ENCODE measurements around the gene ETV6.
"Not testable (repeated sequence)": the region's sequence is repeated elsewhere in the genome, so short reads cannot be mapped to it uniquely, and the experiment has no call there.

Gene ETV6

DNA sequence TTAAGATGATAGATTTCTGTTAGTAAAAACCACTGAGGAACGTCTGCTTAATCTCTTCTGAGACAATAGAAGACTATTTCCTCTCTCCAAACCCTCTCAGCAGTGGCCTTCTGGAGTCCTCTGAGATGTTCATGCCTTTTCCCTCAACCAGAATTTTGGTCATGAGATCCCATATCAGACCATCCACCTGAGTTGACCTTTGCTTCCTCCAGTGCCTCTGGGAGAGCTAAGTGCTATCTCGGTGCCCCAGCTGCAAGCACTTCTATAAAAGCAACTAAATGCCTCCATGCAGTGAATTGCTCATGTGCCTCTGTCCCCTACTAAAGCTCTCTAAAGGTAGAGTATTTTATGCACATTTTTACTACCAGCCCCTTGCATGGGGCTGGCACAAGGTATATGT is 248.4 kb downstream of the ETV6 start:
- no peak for DNase-seq

DNA sequence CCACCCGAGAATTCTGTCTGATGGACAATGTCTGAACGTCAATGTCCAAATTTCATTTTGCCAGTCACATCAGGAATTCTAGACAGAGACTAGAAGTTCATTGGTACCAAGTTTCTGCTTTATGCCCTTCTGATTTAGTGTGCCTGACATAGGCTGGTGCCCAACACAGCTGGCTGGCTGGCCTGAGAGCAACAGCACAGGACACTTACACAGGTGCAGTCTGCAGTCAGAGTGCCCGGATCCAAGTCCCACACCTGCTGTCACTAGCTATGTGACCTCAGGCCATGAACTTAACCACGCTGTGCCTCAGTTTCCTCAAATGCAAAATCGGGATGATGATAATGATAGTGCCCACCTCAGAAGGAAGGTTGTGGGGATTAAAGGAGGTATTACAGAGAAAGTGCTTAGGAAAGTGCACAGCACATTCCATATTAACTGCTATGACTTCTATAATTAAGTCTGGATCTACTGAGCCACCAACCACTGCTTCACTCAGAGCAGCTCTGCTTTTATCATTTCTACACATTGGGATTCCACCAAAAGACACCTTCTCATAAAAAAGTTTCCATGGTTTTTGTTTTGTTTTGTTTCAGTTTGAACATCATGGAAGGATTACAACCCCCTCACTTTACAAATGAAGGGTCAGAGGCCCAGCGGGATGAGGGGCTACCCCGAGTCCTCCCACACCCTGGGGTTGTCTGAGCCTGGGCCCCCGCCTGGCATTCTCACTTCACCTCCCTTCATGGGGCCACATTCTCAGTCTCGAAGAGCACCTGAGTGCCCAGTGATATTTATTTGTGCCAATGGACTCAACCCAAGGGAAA is 252.4 kb downstream of the ETV6 start:
- DNase-seq = no peak

DNA sequence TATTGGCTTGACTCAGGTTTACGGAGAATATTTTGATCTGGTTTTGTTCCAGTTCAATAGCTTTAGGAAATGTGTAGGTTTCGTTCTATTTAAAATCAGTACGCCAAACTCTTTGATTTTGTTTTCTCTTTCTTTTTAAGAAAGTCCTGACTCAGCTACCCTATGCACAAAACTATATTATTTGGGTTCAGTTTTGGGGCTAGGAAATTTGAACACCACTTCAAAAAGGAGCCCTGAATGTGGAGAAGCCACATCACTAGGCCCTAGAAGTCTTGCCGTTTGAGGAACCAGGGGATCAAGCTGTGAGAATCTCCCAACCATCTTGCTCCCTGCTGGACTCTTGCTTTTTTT is 253.0 kb downstream of the ETV6 start:
- DNase-seq = no peak

DNA sequence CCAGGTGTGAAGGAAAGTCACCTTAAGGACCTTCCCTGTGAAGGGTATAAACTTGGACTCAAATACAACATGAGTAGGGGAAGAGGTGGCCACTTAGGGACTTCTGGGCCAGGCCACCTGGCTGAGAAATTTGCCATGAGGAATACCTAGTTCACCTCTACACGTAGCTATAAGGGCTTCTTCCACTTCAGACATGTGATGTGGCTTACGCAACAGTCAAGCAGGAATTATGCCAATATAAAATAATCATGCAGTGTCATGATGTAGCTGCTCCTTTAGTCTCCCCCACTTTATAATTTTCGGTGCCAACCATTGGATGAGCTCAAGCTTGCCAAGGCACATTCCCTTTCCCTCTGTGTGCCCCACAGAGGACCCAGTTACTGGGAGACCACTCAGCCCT is 254.7 kb downstream of the ETV6 start:
- DNase-seq = no peak

DNA sequence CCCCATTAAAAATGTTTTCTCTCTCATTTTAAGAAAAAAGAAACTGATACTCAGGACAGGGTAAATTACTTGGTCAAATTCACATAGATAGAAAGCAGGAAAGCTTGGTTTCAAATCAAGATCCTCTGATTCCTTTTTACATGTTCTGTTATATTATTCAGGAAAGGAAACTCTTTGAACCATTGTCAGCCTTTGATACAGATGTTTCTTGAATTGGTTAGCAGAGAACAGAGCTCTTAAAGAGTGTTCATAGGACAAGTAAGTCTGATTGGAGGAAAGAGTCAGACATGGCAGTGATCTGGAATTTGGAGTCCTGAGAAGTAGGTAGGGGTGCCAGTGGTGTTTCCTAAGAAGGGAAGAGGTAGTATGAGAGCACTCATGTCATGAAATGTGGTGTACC is 256.1 kb downstream of the ETV6 start:
- no peak for DNase-seq

DNA sequence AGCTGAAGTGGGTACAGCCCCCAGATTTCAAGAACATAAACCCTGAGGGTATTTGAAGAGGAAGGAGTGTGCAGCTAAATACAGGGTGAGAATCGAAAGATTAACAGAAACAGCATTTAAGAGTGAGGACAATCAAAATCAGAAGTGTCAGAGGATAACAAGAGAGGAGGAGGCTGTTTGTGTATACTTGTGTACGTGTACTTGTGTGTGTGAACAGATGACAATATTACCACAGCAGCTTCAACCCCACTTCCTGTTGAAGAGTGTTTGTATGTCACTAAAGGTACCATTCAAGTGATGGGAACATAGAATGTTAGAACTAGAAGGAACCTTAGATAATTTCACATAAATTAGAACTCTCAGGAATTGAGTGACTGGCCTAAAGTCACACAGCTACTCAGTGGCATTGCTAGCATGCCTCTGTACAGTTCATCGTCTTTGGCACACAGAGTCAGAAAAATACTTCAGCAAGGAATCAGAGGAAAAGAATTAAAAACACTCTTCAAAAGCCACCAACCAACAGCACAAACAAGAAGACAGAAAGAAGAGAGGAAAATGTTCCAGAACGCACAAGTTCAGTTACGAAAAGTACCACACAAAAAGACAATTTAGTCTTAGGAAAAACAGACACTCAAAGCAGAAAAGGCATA is 256.9 kb downstream of the ETV6 start:
- no peak for DNase-seq

DNA sequence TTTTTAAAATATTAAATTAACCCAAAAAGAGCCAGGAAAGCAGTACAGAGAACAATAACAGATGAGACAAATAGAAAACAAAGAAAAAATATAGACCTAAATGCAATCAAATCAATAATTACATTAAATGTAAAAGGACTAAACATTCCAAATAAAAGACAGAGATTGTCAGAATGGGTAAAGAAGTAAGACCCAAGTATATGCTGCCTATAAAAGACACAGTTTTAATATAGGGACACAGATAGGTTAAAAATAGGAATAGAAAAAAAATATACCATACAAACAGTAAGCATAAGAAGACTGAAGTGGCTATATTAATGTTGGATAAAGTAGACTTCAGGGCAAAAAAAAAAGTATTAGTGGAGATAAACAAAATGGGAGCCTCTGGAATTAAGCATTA is 258.2 kb downstream of the ETV6 start:
- no peak for DNase-seq

DNA sequence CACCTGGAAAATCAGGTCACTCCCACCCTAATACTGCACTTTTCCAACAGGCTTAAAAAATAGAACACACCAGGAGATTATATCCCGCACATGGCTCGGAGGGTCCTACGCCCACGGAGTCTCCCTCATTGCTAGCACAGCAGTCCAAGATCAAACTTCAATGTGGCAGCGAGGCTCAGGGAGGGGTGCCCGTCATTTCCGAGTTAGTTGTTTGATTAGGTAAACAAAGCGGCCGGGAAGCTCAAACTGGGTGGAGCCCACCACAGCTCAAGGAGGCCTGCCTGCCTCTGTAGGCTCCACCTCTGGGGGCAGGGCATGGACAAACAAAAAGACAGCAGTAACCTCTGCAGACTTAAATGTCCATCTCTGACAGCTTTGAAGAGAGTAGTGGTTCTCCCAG is 259.9 kb downstream of the ETV6 start:
- not testable (repeated sequence) for DNase-seq

DNA sequence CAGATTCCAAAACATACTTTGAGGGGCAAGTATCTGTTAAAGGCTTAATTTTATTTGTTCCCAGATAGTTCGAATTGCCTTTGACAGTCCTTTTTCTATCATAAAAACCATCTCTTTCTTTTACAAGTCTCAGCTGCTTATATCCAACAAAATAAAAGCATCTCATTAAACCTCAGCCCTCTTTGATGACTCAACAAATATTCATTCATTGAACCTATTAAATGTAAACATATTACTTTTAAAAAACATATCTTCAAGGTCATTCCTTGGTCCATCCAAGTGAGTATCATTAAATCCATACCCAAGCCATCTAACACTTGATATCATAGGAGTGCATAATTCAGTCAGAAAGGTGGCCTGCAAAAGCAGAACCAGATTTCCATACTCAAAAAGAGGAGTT is 266.6 kb downstream of the ETV6 start:
- DNase-seq = no peak

DNA sequence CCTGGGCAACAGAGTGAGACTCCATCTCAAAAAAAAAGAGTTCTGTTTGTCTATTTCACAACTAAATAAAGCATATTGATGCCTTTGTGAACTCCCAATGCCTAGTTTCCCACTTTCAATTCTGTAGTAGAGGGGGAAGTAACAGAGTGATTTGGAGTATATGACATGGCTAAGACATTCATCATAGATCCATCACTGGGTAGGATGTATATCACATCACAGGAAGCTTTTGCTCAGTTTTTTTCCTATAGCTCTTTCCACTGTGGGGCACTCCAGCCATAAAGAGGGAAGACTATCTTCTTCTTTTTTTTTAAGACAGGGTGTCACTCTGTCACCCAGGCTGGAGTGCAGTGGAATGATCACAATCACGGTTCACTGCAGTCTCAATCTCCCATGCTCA is 267.3 kb downstream of the ETV6 start:
- peak; percentile 67 for DNase-seq

DNA sequence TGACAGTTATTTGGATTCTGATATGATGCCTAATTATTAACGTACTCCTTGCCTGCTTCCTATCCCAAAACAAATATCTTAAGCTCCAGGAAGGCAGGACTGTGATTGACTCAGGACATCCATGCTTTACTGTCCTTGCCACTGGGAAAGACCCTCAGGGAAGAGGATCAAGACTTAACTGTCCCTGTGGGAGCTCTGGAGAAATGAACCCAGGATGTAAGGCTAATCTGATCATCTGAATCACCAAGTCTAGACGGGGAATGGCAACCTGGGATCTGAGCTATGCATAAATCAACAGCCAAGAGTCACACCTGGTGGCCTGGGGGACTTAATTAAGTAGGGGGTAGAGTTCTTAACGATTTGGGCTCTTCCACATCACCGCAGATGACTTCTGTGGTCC is 268.0 kb downstream of the ETV6 start:
- no peak for DNase-seq

DNA sequence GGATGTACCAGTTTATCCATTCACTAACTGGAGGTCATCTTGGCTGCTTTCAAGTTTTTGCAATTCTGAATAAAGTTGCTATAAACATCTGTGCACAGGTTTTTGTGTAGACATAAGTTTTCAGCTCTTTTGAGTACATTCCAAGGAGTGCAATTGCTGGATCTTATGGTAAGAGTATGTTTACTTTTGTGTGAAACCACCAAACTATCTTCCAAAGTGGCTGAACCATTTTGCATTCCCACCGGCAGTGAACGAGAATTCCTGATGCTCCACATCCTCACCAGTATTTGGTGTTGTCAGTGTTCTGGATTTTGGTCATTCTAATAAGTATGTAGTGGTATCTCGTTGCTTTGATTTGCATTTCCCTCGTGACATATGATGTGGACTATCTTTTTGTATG is 270.8 kb downstream of the ETV6 start:
- no peak for DNase-seq

DNA sequence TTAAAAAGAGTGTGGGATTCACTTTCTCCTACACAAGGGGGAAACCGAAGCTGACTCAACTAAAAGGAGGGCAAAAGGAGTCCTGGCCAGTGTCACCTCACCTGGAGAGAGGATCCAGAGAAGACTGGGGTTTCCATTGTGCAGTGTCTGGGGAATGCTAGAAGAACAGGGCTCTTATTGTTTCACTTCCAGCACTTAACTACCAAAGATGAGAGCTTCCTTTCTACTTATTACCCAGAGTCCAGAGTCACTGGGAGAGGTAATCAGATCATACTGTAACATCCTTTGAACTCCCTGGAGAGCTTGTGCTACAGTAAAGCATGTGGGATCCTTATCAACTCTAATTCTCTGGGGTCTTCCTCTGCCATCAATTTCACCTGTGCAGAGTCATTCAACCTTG is 272.9 kb downstream of the ETV6 start:
- no peak for DNase-seq

DNA sequence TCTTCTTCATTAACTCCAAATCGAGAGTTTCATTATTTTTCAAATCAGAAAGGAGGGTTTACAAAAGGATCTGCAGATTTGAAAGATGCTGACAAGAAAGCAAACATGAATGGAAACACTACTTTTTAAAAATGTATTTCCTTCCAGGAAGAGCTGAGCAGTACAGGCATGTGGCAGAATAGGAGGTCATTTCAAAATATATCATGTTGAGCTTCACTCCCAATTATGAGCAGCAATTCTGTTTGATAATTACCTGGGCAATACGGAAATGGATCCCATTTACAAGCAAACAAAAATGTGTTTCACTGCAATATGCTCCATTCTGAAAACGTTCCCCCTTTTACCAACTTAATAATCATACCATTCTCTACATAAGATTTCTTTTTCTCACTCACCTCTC is 273.6 kb downstream of the ETV6 start:
- no peak for DNase-seq

DNA sequence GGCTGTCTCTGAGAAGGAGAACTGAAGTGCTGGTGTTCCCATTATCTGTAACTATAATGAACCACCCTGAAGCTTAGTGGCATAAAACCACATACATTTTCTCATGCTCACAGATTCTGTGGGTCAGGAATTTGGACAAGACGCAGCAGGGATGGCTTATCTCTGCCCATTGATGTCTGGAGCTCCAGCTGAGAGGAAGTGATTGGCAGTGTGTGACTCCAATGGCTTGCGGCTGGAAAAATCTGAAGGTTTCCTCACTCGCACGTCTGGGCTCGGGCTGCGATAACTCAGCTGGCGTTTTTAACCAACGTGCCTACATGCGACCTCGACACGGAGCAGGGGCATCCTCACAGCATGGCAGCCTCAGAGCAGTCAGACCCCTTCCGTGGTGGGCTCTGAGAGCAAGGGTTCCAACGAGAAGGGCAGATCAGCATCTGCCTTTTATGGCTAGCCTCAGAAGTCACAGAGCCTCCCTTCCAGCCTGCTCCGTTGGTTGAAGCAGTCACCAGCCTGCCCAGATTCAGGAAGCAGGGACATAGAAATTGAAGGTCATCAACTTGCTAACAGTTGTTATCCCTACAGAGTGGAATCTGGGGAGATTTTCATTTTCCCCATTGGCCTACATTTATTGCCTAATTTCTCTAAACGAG is 277.9 kb downstream of the ETV6 start:
- DNase-seq = no peak

DNA sequence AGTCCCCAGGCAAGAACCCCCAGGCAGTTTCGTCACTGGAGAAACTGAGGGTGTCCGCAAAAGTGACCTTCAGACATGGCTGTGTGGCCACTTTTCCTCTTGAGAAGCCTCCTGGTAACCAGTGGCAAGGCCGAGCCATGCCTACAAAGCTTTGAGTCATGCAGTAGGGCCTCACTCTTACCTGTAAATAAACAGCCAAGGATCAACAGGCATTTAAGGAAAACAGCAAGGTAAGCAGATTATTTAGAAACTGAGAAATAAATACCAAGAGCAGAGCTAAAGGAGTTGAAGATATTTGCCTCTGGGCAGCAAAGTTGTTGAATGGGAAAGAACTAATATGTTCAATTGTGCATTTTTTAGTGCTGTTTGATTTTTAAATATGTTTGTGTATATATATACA is 280.2 kb downstream of the ETV6 start:
- no peak for DNase-seq

DNA sequence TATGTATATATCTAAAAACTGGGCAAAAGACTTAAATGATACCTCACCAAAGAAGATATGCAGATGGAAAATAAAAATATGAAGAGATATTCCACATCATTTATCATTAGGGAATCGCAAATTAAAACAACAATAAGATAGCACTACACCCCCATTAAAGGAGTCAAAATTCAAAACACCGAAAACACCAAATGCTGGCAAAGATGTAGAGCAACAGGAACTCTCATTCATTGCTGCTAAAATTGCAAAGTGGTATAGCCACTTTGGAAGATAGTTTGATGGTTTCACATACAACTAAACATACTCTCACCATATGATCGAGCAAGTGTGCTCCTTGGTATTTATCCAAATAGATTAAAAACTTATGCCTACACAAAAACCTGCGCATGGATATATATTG is 289.7 kb downstream of the ETV6 start:
- no peak for DNase-seq

DNA sequence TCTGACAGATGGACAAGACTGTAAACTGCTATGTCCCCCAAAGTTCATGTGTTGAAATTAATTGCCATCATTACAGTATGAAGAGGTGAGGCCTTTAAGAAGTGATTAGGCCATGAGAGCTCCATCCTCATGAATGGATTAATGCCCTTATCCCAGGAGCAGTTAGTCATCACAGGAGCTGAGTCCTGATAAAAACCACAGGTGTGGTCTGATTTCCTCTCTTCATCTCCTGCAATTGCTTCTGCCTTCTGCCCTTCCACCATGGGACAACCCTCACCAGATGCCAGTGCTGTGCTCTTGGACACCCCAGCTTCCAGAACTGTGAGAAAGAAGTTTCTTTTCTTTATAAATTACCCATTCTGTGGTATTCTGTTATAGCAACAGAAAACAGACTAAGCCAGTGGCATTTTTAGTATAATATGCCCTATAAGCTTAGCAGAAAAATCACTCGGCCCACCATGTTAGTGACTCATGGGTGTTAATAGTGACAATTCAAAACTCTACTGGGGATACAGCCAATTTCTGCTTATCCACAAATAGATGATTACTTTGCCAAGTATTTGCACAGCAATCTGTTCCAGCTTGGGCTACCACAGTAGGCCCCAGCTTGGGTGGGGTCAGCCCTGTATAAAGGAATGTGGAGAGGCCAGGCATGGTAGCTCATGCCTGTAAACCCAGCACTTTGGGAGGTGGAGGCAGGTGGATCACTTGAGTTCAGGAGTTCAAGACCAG is 292.3 kb downstream of the ETV6 start:
- no peak for DNase-seq

DNA sequence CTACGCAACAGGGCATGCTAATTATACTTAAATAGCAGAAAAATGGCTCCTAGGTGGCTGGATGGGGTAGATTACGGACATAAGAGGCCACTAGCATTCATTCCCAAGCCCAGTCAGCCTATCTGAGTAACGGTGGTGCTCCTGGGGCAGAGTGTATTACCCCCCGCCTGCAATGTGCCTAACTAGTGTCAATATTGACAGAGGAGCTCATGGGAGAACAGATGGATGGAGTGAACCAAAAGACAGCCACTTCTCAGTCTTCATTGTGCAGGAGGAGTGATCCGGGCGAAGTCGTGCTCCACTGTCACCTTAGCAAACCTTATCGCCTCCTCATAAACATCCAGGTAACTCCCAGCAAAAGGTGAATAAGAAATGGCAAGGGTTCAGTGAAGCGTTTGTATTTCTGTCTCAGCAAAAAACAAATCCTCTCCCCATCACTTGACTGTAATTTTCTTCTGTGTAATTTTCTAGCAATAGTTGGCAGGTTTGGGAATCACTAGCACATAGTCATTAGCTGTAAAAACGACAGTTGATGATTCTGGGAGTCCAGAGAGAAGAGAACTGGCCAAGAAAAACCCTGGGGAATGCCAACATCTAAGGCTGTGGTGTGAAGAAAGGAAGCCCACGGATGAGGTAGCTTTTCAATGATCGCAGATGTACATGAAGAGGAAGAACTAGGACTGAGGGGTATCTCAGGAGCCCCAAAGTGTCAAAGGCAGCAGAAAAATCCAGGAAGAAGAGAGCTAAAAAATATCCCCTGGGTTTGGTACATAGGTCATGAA is 294.6 kb downstream of the ETV6 start:
- DNase-seq = no peak

All from inflammatory macrophage treated with lipopolysaccharide for 4 hours (primary cell).